Measurements from ENCODE around the gene TAS2R30.

TAS2R30 gene

DNA sequence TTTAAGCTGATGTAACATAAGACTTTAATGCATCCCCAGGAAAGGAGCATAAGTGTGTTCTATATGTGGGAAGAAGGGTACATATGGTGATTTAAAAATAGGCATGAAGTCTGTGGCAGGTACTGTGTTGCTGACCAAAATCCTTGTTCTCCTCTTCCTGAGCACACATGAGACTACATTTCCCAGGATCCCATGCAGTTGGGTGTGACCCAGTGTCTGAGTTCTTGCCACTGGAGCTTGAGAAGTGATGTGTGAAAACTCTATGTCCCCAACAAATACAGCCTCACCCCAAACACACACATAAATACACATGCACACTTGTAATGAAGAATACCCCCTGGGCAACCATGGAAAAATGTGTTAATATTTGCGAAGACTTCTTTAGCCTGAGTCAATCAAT, 28.1 kb upstream of the TAS2R30 start:
- H3K4me1 ChIP-seq (ENCODE audit: control insufficient read depth, insufficient read depth, low read length), result 0 out of 2 replicates have a peak, but pooled peaks cover 4% of the 10 kb centered on the region
- H3K27me3 ChIP-seq (ENCODE audit: control insufficient read depth, insufficient read depth, low read length), result no peaks in the 10 kb centered on the region
- H3K36me3 ChIP-seq (ENCODE audit: control insufficient read depth, insufficient read depth, low read length), result peaks cover 43% of the 10 kb centered on the region
- H3K4me3 ChIP-seq (ENCODE audit: low read depth, low read length), result no peak overlapping the region
- H3K27ac ChIP-seq (ENCODE audit: low read depth, low read length), result no peak overlapping the region
- no peaks in the 10 kb centered on the region for H3K9me3 ChIP-seq (ENCODE audit: control insufficient read depth, insufficient read depth, low read depth, low read length)
- no peak overlapping the region for H3K9ac ChIP-seq (ENCODE audit: low read length)

DNA sequence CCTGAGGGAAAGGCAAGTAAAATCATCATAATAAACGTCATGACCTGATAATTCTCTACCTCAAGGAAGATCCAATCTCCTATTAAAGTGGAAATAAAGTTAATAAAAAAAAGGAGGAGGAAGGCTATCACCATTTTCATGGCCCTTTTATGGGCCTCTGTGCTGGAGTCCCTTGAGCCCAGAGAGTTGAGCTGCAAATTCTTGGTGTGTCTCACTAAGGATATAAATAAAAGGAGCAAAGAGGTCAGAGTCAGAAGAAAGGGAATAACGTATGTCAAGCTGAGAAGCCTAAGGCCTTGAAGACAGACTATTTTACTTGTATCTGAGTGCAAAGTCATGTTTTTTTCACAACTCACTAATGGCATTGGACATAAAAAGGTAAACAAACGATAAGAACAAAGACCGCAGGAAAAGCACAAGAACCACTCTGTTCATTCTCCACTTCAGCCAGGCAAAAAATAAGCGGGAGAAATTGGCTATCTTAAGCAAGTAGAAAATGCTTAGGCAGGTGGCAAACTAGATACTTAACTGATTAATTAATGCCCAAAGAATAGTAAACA, 24.5 kb upstream of the TAS2R30 start:
- peaks cover 10% of the 10 kb centered on the region; the same call in 1 of the 2 replicates for H3K9me3 ChIP-seq (ENCODE audit: control insufficient read depth, insufficient read depth, low read depth, low read length)
- H3K9ac ChIP-seq (ENCODE audit: low read length), result no peak overlapping the region
- H3K4me3 ChIP-seq (ENCODE audit: low read depth, low read length), result no peak overlapping the region
- H3K4me1 ChIP-seq (ENCODE audit: control insufficient read depth, insufficient read depth, low read length), result no peaks in the 10 kb centered on the region; the same call in 1 of the 2 replicates
- no peaks in the 10 kb centered on the region for H3K27me3 ChIP-seq (ENCODE audit: control insufficient read depth, insufficient read depth, low read length)
- no peak overlapping the region for H3K27ac ChIP-seq (ENCODE audit: low read depth, low read length)
- H3K36me3 ChIP-seq (ENCODE audit: control insufficient read depth, insufficient read depth, low read length), result peaks cover 22% of the 10 kb centered on the region

DNA sequence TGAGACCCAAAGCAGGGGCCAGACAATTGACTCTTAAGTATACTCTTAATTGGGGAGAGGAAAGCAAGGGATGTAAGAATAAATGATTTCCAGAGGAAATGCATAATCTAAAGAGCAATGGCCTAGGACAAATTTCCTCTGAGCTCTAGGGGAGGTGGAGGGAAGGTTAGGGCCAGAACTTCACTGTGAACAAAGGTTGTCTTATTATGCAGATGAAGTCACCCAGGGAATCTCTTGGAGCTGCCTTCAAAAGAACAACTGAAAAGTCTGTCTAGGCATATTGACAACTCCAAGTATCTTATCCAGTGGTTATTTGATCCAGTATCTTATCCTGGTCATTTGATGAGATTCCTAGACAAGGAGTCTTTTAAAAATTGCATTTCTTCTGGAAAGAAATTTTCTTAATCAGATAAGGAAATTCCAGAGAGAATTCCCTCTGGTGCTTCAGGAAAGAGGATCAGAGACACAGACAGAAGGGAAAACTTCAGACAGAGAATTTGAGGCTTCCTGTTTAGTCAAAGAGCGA, 20.0 kb upstream of the TAS2R30 start:
- no peaks in the 10 kb centered on the region for H3K27me3 ChIP-seq (ENCODE audit: control insufficient read depth, insufficient read depth, low read length)
- peaks cover 18% of the 10 kb centered on the region; the same call in 1 of the 2 replicates for H3K9me3 ChIP-seq (ENCODE audit: control insufficient read depth, insufficient read depth, low read depth, low read length)
- no peak overlapping the region for H3K9ac ChIP-seq (ENCODE audit: low read length)
- no peaks in the 10 kb centered on the region; the same call in 1 of the 2 replicates for H3K4me1 ChIP-seq (ENCODE audit: control insufficient read depth, insufficient read depth, low read length)
- H3K4me3 ChIP-seq (ENCODE audit: low read depth, low read length), result no peak overlapping the region
- no peak overlapping the region for H3K27ac ChIP-seq (ENCODE audit: low read depth, low read length)
- H3K36me3 ChIP-seq (ENCODE audit: control insufficient read depth, insufficient read depth, low read length), result peaks cover 9% of the 10 kb centered on the region; the same call in 1 of the 2 replicates

DNA sequence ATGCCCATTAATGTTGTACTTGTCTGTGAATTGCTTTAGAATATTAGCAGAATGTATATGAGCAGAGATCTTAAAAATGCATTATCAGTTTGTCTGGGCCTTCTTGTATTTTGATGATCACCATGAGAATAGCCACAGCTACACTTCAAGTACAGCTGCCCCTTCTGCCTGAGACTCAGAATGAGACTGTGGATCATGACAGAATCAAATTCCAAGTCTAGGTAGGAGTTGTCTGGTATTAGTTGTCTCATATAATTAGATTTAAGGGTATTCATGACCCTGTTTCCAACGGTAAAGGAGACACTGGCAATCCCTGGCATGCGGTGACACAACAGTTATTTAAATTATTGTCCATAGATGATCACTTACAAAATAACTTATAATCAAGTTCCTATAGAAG, 18.3 kb upstream of the TAS2R30 start:
- Histone ChIP-seq H3K27me3 (ENCODE audit: control insufficient read depth, insufficient read depth, low read length) (no peaks in the 10 kb centered on the region), H3K36me3 (ENCODE audit: control insufficient read depth, insufficient read depth, low read length) (peaks cover 9% of the 10 kb centered on the region; the same call in 1 of the 2 replicates), H3K9ac (ENCODE audit: low read length) (no peak overlapping the region)

DNA sequence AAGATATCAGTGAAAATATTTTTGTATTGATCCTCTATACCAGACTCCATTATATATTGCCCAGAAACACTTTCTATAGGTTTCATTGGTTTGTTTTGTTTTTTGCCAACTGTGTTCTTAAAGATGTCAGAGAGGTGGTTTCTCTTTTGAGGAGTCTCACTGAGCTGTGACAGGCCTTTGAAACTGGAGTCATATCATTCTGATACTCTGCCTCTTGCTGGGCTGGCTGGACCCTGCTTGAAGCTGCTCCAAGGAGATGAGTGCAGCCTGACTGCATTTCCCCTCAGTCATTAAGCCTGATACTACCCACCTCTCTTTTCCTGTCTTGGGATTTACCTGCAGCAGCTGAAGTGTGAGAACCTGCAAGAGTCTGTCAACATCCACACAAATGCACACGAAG, 16.4 kb upstream of the TAS2R30 start:
- no peak overlapping the region for H3K27ac ChIP-seq (ENCODE audit: low read depth, low read length)
- H3K9ac ChIP-seq (ENCODE audit: low read length), result no peak overlapping the region
- no peak overlapping the region for H3K4me3 ChIP-seq (ENCODE audit: low read depth, low read length)
- no peaks in the 10 kb centered on the region for H3K27me3 ChIP-seq (ENCODE audit: control insufficient read depth, insufficient read depth, low read length)
- peaks cover 9% of the 10 kb centered on the region; the same call in 1 of the 2 replicates for H3K36me3 ChIP-seq (ENCODE audit: control insufficient read depth, insufficient read depth, low read length)
- H3K4me1 ChIP-seq (ENCODE audit: control insufficient read depth, insufficient read depth, low read length), result no peaks in the 10 kb centered on the region; the same call in 1 of the 2 replicates
- peaks cover 14% of the 10 kb centered on the region; the same call in 1 of the 2 replicates for H3K9me3 ChIP-seq (ENCODE audit: control insufficient read depth, insufficient read depth, low read depth, low read length)

More for the DNA sequence above, 18.3 kb upstream of the TAS2R30 start:
- no peaks in the 10 kb centered on the region; the same call in 1 of the 2 replicates for H3K4me1 ChIP-seq (ENCODE audit: control insufficient read depth, insufficient read depth, low read length)
- no peak overlapping the region for H3K27ac ChIP-seq (ENCODE audit: low read depth, low read length)
- H3K4me3 ChIP-seq (ENCODE audit: low read depth, low read length), result no peak overlapping the region
- H3K9me3 ChIP-seq (ENCODE audit: control insufficient read depth, insufficient read depth, low read depth, low read length), result peaks cover 18% of the 10 kb centered on the region; the same call in 1 of the 2 replicates

DNA sequence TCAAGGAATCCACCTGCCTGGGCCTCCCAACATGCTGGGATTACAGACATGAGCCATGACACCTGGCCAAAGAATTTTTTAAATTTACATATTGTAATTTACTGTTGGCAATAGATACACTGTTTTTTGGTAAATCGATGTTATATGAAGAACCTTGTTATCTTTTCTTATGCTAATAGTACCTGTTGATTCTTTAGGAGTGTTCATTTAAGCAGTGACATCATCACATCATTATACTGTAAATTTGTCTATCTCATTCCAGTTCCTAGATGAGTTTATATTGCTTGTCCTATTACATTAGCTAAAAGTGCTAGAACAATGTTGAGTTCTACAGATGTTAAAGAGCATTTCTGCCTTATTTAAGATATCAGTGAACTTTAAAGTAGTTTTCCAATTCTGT, 13.0 kb upstream of the TAS2R30 start:
- Histone ChIP-seq H3K9ac (ENCODE audit: low read length) (no peak overlapping the region), H3K9me3 (ENCODE audit: control insufficient read depth, insufficient read depth, low read depth, low read length) (peaks cover 12% of the 10 kb centered on the region), H3K4me3 (ENCODE audit: low read depth, low read length) (no peak overlapping the region), H3K27ac (ENCODE audit: low read depth, low read length) (no peak overlapping the region), H3K36me3 (ENCODE audit: control insufficient read depth, insufficient read depth, low read length) (peaks cover 6% of the 10 kb centered on the region; the same call in 1 of the 2 replicates), H3K27me3 (ENCODE audit: control insufficient read depth, insufficient read depth, low read length) (no peaks in the 10 kb centered on the region), H3K4me1 (ENCODE audit: control insufficient read depth, insufficient read depth, low read length) (no peaks in the 10 kb centered on the region)

DNA sequence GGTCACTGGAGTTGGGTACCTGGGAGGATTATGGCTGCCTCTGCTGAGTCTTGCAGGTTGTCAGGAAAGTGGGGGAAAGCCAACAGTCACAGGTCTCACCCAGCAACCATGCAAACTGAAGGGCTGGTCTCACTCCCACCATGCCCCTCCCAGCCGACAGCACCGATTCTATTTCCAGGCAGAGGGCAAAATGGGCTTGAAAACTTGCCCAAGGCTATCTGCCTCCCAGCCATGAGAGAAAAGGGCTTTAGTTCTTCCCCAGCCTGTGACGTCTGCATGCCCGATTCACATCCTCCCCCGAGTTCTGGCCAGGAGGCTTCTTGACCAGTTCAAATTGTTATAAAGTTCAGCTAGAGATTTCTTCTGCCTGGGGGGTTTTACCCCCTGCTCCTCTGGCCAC, 9.9 kb upstream of the TAS2R30 start:
- Histone ChIP-seq H3K4me3 (ENCODE audit: low read depth, low read length) (no peak overlapping the region), H3K36me3 (ENCODE audit: control insufficient read depth, insufficient read depth, low read length) (peaks cover 10% of the 10 kb centered on the region; the same call in 1 of the 2 replicates), H3K27ac (ENCODE audit: low read depth, low read length) (no peak overlapping the region), H3K4me1 (ENCODE audit: control insufficient read depth, insufficient read depth, low read length) (no peaks in the 10 kb centered on the region), H3K9ac (ENCODE audit: low read length) (no peak overlapping the region), H3K9me3 (ENCODE audit: control insufficient read depth, insufficient read depth, low read depth, low read length) (peaks cover 5% of the 10 kb centered on the region; the same call in 1 of the 2 replicates), H3K27me3 (ENCODE audit: control insufficient read depth, insufficient read depth, low read length) (no peaks in the 10 kb centered on the region)

DNA sequence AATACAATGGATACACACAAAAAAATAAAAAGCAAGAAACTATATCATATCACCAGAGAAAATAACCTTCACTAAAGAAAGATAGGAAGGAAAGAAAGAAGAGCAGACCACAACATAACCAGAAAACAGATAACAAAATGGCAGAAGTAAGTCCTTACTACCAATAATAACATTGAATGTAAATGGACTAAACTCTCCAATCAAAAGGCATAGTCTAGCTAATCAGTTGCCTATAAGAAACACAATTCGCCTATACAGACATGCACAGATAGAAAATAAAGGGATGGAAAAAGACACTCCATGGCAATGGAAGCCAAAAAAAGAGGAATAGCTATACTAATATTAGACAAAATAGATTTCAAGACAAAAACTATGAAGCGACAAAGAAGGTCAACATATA, 8.9 kb upstream of the TAS2R30 start:
- no peak overlapping the region for H3K9ac ChIP-seq (ENCODE audit: low read length)
- peaks cover 5% of the 10 kb centered on the region; the same call in 1 of the 2 replicates for H3K9me3 ChIP-seq (ENCODE audit: control insufficient read depth, insufficient read depth, low read depth, low read length)
- H3K36me3 ChIP-seq (ENCODE audit: control insufficient read depth, insufficient read depth, low read length), result peaks cover 10% of the 10 kb centered on the region; the same call in 1 of the 2 replicates
- H3K27ac ChIP-seq (ENCODE audit: low read depth, low read length), result no peak overlapping the region
- no peak overlapping the region for H3K4me3 ChIP-seq (ENCODE audit: low read depth, low read length)
- no peaks in the 10 kb centered on the region for H3K4me1 ChIP-seq (ENCODE audit: control insufficient read depth, insufficient read depth, low read length)
- no peaks in the 10 kb centered on the region for H3K27me3 ChIP-seq (ENCODE audit: control insufficient read depth, insufficient read depth, low read length)

DNA sequence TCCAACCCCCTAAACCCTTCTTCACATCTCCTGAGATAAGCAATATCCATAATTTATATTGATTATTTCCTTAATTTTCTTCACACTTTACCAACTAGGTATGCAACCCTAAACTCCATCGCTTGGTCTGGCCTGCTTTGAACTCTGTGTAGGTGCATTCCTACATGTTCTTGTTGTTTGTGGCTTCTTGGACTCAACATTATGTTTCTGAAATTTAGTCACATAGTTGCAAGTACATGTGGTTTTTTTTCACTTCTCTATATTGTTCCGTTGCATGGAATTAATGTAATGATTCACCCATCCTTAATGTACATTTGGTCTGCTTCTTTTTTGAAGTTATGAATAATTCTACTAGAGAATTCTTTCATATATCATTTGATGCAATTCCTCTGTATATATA, 1.6 kb upstream of the TAS2R30 start:
- no peaks in the 10 kb centered on the region for H3K4me1 ChIP-seq (ENCODE audit: control insufficient read depth, insufficient read depth, low read length)
- H3K4me3 ChIP-seq (ENCODE audit: low read depth, low read length), result no peak overlapping the region
- peaks cover 4% of the 10 kb centered on the region; the same call in 1 of the 2 replicates for H3K36me3 ChIP-seq (ENCODE audit: control insufficient read depth, insufficient read depth, low read length)
- H3K27ac ChIP-seq (ENCODE audit: low read depth, low read length), result no peak overlapping the region
- no peaks in the 10 kb centered on the region for H3K27me3 ChIP-seq (ENCODE audit: control insufficient read depth, insufficient read depth, low read length)
- H3K9me3 ChIP-seq (ENCODE audit: control insufficient read depth, insufficient read depth, low read depth, low read length), result no peaks in the 10 kb centered on the region
- no peak overlapping the region for H3K9ac ChIP-seq (ENCODE audit: low read length)

DNA sequence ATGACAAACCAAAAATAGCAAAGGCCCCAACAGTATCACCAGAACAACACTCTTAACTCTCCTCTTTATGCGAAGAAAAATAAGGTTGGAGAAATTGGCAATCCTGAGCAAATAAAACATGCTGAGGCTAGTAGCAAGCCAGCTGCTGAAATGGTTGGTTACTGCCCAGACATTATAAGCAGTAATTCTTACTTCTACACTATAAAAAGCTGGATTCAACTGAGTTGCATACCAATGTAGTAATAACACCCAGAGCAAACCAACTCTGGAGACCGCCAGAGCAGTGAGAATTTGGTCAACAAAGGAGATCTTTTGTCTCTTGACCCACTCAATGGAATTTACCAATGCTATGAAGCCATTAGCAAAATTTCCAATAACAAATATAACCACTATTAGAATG, 628 bp downstream of the TAS2R30 start:
- H3K36me3 ChIP-seq (ENCODE audit: control insufficient read depth, insufficient read depth, low read length), result peaks cover 3% of the 10 kb centered on the region; the same call in 1 of the 2 replicates
- no peaks in the 10 kb centered on the region for H3K4me1 ChIP-seq (ENCODE audit: control insufficient read depth, insufficient read depth, low read length)
- H3K27me3 ChIP-seq (ENCODE audit: control insufficient read depth, insufficient read depth, low read length), result no peaks in the 10 kb centered on the region
- H3K9me3 ChIP-seq (ENCODE audit: control insufficient read depth, insufficient read depth, low read depth, low read length), result no peaks in the 10 kb centered on the region
- H3K4me3 ChIP-seq (ENCODE audit: low read depth, low read length), result no peak overlapping the region
- no peak overlapping the region for H3K9ac ChIP-seq (ENCODE audit: low read length)
- H3K27ac ChIP-seq (ENCODE audit: low read depth, low read length), result no peak overlapping the region

DNA sequence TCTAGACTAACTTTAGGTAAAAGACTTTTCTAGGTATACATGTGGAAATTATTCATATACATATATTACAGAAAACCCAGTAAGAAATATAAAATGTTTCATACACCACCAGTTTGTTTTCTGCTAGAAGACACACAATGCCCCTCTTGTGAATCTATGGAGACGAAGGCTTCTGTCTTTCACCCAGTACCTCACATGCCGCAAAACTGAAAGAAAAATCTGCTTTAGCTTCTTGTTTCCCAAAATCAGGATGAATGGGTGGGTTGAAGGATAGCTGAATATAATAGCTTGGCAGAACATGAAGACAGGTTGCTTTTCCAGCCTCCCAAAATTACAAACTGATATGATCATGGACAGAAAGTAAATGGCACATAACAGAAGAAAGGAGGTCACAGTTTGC, 1.3 kb downstream of the TAS2R30 start:
- Histone ChIP-seq H3K9ac (ENCODE audit: low read length) (no peak overlapping the region), H3K4me1 (ENCODE audit: control insufficient read depth, insufficient read depth, low read length) (no peaks in the 10 kb centered on the region), H3K27ac (ENCODE audit: low read depth, low read length) (no peak overlapping the region), H3K9me3 (ENCODE audit: control insufficient read depth, insufficient read depth, low read depth, low read length) (no peaks in the 10 kb centered on the region), H3K27me3 (ENCODE audit: control insufficient read depth, insufficient read depth, low read length) (no peaks in the 10 kb centered on the region), H3K4me3 (ENCODE audit: low read depth, low read length) (no peak overlapping the region), H3K36me3 (ENCODE audit: control insufficient read depth, insufficient read depth, low read length) (peaks cover 3% of the 10 kb centered on the region; the same call in 1 of the 2 replicates)
